ENCODE results near the gene CNTD1.
"Not testable (repeated sequence)": the region's sequence is repeated elsewhere in the genome, so short reads cannot be mapped to it uniquely, and the experiment has no call there.

CNTD1 gene

DNA sequence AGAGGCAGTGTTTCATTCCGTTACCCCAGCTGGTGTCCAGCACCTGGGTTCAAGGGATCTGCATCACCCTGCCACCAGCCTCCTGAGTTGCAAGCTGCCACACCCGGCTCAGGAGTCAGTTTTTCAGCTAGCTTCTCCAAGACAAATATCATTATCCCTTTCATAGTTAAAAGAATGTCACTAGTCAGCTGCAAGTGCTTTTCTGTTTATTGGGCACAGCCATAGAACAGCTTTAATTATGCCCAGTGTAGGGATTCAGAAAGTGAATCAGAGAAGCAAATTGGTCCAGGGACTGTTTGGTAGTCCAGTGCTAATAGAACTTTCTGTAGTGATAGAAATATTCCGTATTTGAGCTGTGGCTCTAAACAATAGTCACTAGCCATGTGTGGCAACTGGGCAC is 49.4 kb downstream of the CNTD1 start:
- DNase-seq: no peak

DNA sequence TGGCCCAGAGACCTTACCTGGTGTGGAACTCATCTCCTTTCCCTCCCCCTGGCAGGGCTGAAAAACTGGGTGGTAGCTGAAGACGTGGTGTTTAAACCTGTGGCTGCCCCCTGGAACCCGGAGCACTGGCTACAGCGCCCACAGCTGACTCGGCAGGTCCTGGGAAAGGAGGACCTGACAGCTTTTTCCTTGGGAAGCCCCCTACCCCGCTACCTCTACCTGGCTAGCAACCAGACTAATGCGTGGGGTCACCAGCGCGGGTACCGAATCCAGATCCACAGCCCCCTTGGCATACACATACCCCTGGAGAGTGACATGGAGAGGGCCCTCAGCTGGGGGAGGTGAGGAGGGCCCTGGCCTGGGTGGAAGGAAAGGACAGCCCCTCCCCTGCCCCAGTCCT is 50.4 kb downstream of the CNTD1 start:
- no peak for DNase-seq

DNA sequence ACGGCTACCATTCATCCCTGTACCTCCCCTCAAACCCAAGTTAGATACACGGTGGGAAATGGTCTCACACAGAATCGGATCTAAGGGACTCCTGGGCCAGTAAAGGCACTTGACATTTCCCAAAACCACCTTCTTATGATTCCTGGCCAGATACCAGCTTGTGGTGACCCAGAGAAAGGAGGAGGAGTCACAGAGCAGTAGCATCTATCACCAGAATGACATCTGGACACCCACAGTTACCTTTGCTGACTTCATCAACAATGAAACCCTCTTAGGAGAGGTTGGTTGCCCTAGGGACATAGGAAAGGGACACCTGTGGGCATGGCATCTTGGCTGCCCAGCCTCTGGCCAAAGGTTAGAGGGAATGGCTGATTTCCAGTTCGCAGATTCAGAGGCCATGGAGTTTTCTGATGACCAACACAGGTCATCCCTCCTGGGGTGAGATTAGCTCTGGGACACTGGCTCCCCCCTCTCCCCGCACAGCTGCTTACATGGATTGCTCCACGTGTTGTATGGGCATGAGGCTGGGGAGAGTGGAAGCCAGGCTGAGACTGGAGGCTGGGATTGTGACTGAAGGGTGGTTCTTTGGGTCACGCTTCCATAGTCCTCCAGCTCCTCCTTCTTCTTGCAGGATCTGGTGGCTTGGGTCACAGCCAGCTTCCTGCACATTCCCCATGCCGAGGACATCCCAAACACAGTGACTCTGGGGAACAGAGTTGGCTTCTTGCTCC is 51.0 kb downstream of the CNTD1 start:
- DNase-seq: no peak

DNA sequence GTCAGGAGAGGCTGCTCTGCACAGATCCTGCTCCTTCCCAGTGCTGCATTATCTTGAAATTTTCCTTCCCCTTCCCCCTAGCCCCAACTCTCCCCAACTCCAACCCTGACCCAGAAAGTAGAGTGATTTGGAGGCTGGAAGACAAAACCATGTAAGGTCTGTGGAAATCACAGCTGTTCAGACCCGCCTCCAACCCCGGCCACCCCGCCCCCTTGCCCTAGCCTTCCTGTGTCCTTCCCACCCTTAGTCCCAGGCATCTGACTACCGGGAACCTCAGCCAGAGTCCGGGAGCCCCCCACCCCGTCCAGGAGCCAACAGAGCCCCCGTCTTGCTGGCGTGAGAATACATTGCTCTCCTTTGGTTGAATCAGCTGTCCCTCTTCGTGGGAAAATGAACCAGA is 52.3 kb downstream of the CNTD1 start, which contains the start of gene AOC3:
Gene AOC3 (plus strand): TSS at position 246 of the 400 bp plus-strand sequence. CDS start 145 bp downstream, at position 391.
- no peak for DNase-seq

DNA sequence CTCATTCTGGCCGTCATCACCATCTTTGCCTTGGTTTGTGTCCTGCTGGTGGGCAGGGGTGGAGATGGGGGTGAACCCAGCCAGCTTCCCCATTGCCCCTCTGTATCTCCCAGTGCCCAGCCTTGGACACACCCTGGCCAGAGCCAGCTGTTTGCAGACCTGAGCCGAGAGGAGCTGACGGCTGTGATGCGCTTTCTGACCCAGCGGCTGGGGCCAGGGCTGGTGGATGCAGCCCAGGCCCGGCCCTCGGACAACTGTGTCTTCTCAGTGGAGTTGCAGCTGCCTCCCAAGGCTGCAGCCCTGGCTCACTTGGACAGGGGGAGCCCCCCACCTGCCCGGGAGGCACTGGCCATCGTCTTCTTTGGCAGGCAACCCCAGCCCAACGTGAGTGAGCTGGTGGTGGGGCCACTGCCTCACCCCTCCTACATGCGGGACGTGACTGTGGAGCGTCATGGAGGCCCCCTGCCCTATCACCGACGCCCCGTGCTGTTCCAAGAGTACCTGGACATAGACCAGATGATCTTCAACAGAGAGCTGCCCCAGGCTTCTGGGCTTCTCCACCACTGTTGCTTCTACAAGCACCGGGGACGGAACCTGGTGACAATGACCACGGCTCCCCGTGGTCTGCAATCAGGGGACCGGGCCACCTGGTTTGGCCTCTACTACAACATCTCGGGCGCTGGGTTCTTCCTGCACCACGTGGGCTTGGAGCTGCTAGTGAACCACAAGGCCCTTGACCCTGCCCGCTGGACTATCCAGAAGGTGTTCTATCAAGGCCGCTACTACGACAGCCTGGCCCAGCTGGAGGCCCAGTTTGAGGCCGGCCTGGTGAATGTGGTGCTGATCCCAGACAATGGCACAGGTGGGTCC is 52.9 kb downstream of the CNTD1 start:
- not testable (repeated sequence) for DNase-seq

DNA sequence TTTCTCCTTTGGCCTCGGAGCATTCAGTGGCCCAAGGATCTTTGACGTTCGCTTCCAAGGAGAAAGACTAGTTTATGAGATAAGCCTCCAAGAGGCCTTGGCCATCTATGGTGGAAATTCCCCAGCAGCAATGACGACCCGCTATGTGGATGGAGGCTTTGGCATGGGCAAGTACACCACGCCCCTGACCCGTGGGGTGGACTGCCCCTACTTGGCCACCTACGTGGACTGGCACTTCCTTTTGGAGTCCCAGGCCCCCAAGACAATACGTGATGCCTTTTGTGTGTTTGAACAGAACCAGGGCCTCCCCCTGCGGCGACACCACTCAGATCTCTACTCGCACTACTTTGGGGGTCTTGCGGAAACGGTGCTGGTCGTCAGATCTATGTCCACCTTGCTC is 53.7 kb downstream of the CNTD1 start:
- DNase-seq: no peak

DNA sequence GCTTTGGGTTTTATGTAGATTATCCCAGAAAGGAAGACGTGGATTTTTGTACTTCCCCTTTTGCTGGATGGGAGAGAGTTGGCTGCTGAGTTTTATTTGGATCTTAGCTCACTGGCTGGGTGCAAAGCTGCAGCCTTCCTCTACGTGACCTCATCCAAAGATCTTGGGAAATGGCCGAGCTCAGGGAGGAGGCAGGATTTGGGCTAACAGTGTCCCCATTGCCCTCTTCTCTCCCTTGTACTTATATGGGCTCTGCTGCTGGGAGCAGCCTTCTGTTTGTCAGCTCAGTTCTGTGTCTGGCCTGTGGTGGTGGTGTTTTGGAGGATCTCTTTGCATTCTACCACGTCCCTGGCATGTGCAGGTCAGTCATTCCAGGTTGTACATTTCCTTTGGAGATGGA is 54.3 kb downstream of the CNTD1 start:
- no peak for DNase-seq

DNA sequence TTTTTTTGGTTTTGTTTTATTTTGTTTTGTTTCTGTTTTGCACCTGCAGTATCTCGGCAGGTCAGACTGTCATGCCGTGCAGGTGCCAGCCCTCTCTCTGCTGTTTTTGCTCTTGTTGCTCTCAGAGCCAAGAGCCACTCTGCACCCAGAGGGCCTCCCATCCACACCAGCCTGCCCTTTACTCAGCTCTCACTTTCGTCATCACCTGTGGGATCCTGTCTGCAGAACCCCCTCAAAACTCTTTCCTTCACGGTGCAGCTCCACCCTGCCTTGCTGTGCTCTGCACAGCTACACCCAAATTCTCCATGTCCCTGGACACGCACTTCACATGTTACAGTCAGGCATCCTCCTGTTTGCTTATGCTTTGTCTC is 54.9 kb downstream of the CNTD1 start:
- no peak for DNase-seq

DNA sequence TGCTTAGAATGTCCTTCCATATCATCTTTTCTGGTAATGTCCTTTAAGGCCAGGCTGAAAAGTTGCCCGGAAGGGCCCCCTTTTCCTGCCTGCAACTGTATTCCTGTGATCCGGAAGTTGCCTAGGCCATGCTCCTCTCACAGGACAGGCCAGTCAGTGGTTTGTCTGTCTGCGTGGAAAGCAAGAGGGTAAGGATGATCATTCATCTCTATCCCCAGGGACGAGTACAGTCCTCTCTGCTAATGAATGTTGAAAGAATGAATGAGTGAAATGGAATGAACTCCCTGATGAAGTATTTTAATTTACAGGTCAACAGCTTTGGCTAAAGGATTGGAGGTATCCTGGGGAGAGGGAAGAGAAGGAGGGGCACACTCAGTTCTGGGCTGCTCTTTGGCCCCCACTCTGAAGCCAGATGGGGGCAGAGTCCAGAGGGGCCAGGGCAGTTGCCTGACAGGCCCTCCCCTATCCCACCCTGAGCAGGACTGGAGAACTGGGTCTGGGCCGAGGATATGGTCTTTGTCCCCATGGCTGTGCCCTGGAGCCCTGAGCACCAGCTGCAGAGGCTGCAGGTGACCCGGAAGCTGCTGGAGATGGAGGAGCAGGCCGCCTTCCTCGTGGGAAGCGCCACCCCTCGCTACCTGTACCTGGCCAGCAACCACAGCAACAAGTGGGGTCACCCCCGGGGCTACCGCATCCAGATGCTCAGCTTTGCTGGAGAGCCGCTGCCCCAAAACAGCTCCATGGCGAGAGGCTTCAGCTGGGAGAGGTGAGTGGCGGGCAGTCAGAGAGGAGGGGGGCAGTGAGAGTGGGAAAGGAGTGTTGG is 55.5 kb downstream of the CNTD1 start:
- DNase-seq: no peak

DNA sequence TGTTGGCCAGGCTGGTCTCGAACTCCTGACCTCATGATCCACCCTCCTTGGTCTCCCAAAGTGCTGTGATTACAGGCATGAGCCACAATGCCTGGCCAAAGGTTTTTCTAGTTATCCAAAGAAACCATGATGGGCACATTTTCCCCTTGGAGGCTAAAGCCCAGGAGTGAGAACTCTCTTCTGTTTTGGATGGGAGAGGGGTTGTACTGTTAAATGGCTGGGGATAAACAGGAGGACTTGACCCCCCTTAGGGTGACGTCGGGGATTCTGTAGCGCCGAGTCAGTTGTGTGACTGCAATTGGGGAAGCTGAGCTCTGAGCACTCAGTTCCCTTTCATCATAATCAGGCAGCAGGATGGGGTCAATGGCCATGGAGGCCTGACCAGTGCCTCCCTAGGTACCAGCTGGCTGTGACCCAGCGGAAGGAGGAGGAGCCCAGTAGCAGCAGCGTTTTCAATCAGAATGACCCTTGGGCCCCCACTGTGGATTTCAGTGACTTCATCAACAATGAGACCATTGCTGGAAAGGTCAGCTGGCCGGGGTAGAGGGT is 56.5 kb downstream of the CNTD1 start:
- DNase-seq: no peak

DNA sequence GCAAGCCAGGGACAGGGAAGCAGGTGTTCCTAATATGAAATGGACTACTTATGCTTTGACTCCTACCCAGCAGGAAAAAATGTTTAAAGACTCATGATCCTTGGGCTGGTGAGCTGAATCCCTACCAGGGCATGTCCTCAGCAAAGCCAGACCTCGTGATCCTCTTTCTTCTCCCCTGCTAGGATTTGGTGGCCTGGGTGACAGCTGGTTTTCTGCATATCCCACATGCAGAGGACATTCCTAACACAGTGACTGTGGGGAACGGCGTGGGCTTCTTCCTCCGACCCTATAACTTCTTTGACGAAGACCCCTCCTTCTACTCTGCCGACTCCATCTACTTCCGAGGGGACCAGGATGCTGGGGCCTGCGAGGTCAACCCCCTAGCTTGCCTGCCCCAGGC is 57.4 kb downstream of the CNTD1 start:
- not testable (repeated sequence) for DNase-seq

DNA sequence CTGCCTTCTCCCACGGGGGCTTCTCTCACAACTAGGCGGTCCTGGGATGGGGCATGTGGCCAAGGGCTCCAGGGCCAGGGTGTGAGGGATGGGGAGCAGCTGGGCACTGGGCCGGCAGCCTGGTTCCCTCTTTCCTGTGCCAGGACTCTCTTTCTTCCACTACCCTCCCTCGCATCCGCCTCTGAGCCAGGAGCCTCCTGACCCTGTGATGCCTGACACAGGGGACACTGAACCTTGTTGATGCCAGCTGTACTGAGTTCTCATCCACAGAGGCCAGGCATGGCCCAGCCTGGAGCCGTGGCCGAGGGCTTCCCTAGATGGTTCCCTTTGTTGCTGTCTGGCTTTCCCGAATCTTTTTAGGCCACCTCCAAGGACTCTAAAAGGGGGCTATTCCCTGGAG is 57.9 kb downstream of the CNTD1 start:
- not testable (repeated sequence) for DNase-seq

DNA sequence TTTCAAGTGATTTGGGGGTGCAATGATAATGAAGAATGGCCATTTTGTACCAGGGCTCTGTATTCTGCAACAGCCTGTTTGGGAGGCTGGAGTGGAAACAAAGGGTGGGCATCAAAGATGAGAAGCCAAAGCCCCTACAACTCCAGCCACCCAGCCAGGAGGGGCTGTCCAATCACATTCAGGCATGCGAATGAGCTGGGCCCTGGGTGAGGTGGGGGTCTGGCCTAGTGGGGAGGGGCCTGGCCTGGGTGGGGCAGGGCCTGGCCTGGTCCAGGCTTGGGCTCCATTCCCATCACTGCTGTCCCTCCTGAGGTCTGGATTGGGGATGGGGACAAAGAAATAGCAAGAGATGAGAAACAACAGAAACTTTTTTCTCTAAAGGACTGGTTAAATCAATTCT is 58.7 kb downstream of the CNTD1 start:
- DNase-seq: no peak
